Measurements from ENCODE around the gene ANKRD17. TPM values are rescaled to one million over a fixed set of nuclear protein-coding genes. Genes with fewer than 3 reads are reported as not detected.

Gene ANKRD17
- polyA plus RNA-seq, 1 of the 3 experiments (the other 2 are of a cell fraction) = 25.6 TPM

- Histone ChIP-seq H3K9me3 (no peaks in the 10 kb centered on the region), H3K4me3 (ENCODE audit: low read depth in 2 of 2, low read length in 1 of 2) (no peak overlapping the region), H3K79me2 (ENCODE audit: insufficient read depth) (peaks cover 100% of the 10 kb centered on the region), H3K36me3 (replicated peaks in 1 of 2; ENCODE audit: control insufficient read depth in 1 of 2, insufficient read depth in 2 of 2, low read length in 1 of 2) (peaks cover 3 to 13% of the 10 kb centered on the region in 2 experiments), H2AFZ (ENCODE audit: low read depth) (no peak overlapping the region), H3K9me2 (no peaks in the 10 kb centered on the region), H3K27me3 (ENCODE audit: insufficient read depth) (no peaks in the 10 kb centered on the region), H4K20me1 (ENCODE audit: insufficient read depth) (peaks cover 36% of the 10 kb centered on the region), H3K27ac (ENCODE audit: low read depth in 2 of 2, low read length in 1 of 2) (no peak overlapping the region), H3K4me1 (ENCODE audit: control insufficient read depth in 1 of 2, insufficient read depth in 2 of 2, low read depth in 1 of 2, low read length in 1 of 2) (peaks cover 0 to 5% of the 10 kb centered on the region in 2 experiments; a peak in 2 of 4 replicates), H3K4me2 (no peak overlapping the region), H3F3A (replicated peaks; ENCODE audit: insufficient read depth) (peaks cover 17% of the 10 kb centered on the region), H3K9ac (no peak overlapping the region)
- ChIA-PET CTCF (interaction anchor here (0.6 kb wide), 1 partner anchor 9 kb away, joined by 3 read pairs; no protein-coding TSS in a partner anchor), POLR2A (no interaction called here)
- TF ChIP-seq YY1 (IDR thresholded peaks at IDR 0.05; ENCODE audit: low read depth) (no peak), GABPA (IDR thresholded peaks at IDR 0.05; ENCODE audit: low read depth) (no peak), CTCF (IDR thresholded peaks at IDR 0.05) (no peak), MAX (IDR thresholded peaks at IDR 0.05; ENCODE audit: low read depth) (no peak), EZH2phosphoT487 (IDR thresholded peaks at IDR 0.05; ENCODE audit: borderline replicate concordance, low read depth) (no peak), TAF1 (IDR thresholded peaks at IDR 0.05; ENCODE audit: borderline replicate concordance, low read depth, low read length) (no peak), JUND (IDR thresholded peaks at IDR 0.05) (no peak), FOXM1 (IDR thresholded peaks at IDR 0.05; ENCODE audit: low read depth) (no peak), RXRA (IDR thresholded peaks at IDR 0.05; ENCODE audit: borderline replicate concordance, low read depth) (no peak), MXI1 (IDR thresholded peaks at IDR 0.05; ENCODE audit: low read depth, low read length) (no peak), RFX5 (IDR thresholded peaks at IDR 0.05; ENCODE audit: low read length) (no peak), MEF2A (IDR thresholded peaks at IDR 0.05; ENCODE audit: borderline replicate concordance, low read depth) (no peak)
- WGBS (ENCODE audit: low lambda C conversion rate) = 79% methylated on average over 2 of the region's 2 CpGs
- DNase-seq = no peak
Observed at GRCh38 chr4:73194064-73194463, 64.5 kb downstream of the ANKRD17 start.

- Histone ChIP-seq H3K27me3 (ENCODE audit: insufficient read depth) (no peaks in the 10 kb centered on the region), H3K9me2 (no peaks in the 10 kb centered on the region), H3K27ac (ENCODE audit: low read depth in 2 of 2, low read length in 1 of 2) (no peak overlapping the region), H3K9ac (no peak overlapping the region), H3K4me3 (ENCODE audit: low read depth in 2 of 2, low read length in 1 of 2) (no peak overlapping the region), H3K9me3 (no peaks in the 10 kb centered on the region), H4K20me1 (ENCODE audit: insufficient read depth) (peaks cover 32% of the 10 kb centered on the region), H3K4me2 (no peak overlapping the region), H3F3A (replicated peaks; ENCODE audit: insufficient read depth) (peaks cover 13% of the 10 kb centered on the region), H3K36me3 (replicated peaks in 1 of 2; ENCODE audit: control insufficient read depth in 1 of 2, insufficient read depth in 2 of 2, low read length in 1 of 2) (peaks cover 3 to 13% of the 10 kb centered on the region in 2 experiments), H2AFZ (ENCODE audit: low read depth) (no peak overlapping the region), H3K79me2 (ENCODE audit: insufficient read depth) (peaks cover 100% of the 10 kb centered on the region), H3K4me1 (ENCODE audit: control insufficient read depth in 1 of 2, insufficient read depth in 2 of 2, low read depth in 1 of 2, low read length in 1 of 2) (peaks cover 0 to 2% of the 10 kb centered on the region in 2 experiments; a peak in 2 of 4 replicates)
- CTCF ChIA-PET = interaction anchor here (0.6 to 1.0 kb wide), 2 partner anchors 9 kb away, joined by 3 to 4 read pairs; no protein-coding TSS in a partner anchor
- DNase-seq = no peak
- 88% methylated on average over 4 of the region's 4 CpGs for WGBS (ENCODE audit: low lambda C conversion rate)
- POLR2A ChIA-PET = no interaction called here
- TF ChIP-seq SIN3A (IDR thresholded peaks at IDR 0.05; ENCODE audit: borderline replicate concordance, low read depth, low read length) (no peak), MAX (IDR thresholded peaks at IDR 0.05; ENCODE audit: low read depth) (no peak), SMC3 (IDR thresholded peaks at IDR 0.05; ENCODE audit: low read depth, low read length) (no peak), MEF2A (IDR thresholded peaks at IDR 0.05; ENCODE audit: borderline replicate concordance, low read depth) (no peak), CTCF (IDR thresholded peaks at IDR 0.05) (no peak), PBX3 (IDR thresholded peaks at IDR 0.05) (no peak), NFIC (IDR thresholded peaks at IDR 0.05; ENCODE audit: borderline replicate concordance) (no peak), IRF3 (IDR thresholded peaks at IDR 0.05; ENCODE audit: low read depth, low read length) (no peak)
Observed at GRCh38 chr4:73193659-73194058, 64.9 kb downstream of the ANKRD17 start.

Measured in SK-N-SH (cell line).